GM12874 (cell line): ENCODE results near the gene TMEM240.

Source experiments
- TF ChIP-seq, protein P1 (sequence below): IDR thresholded peaks from 2 replicates; pipeline ENCODE4 v1.5.1; 2011; ENCODE audit warnings: low read depth, mild to moderate bottlenecking, control low read depth, low read length, moderate library complexity; ENCODE audit not compliant: insufficient read depth

Gene TMEM240

GRCh38 chr1:1529321-1529720 is 11.1 kb downstream of the TMEM240 start:
- TF ChIP-seq, protein P1, sequence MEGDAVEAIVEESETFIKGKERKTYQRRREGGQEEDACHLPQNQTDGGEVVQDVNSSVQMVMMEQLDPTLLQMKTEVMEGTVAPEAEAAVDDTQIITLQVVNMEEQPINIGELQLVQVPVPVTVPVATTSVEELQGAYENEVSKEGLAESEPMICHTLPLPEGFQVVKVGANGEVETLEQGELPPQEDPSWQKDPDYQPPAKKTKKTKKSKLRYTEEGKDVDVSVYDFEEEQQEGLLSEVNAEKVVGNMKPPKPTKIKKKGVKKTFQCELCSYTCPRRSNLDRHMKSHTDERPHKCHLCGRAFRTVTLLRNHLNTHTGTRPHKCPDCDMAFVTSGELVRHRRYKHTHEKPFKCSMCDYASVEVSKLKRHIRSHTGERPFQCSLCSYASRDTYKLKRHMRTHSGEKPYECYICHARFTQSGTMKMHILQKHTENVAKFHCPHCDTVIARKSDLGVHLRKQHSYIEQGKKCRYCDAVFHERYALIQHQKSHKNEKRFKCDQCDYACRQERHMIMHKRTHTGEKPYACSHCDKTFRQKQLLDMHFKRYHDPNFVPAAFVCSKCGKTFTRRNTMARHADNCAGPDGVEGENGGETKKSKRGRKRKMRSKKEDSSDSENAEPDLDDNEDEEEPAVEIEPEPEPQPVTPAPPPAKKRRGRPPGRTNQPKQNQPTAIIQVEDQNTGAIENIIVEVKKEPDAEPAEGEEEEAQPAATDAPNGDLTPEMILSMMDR, result no peak

DNA sequence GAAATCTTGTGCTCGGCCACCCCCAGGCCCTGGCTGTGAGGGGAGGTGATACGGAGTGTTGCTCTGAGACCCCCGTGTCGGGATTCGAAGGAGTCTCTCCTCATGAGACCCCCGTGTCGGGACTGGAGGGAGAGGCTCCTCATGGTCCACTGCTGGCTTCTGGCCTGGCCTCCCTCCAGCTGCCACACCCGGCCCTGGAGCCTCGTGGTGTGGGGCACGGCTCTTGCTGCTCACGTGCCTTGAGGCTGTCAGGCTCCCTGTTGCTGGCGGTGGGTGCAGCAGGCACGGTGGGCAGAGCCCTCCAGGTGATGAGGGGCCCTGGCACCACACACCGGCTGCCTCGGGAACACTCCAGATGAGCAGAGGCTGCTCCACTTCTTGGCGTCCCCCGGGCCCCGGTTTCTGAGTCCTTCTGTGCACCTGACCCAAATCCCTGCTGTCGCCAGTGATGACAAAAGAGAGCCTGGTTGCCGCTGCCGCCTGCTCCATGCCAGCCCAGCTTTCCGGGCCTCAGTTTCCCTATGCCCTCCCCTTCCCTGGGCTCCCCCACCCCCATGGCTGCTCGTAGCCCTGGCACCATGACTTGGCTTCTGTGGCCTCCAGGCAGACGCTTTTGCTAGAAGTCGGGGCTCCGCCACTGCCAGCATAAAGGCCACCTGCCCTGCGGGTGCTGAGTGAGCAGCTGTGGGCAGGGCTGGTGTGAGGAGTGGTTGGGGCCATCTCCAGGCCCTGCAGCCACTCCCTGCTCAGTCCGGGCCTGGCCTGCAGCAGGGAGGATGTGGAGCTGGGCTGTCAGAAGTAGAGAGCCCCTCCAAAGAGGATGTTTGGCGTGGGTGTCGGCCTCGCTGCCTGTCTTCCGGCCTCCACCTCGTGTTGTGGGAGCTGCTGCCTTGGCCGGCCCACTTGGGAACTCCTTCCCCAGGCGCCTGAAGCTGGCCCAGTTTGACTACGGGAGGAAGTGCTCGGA is 11.8 kb downstream of the TMEM240 start:
- TF ChIP-seq, protein P1, result no peak

GRCh38 chr1:1527092-1527816 is 13.2 kb downstream of the TMEM240 start:
- TF ChIP-seq, protein P1, result no peak

- TF ChIP-seq, protein P1, result no peak
These were observed 19.1 kb downstream of the TMEM240 start for GRCh38 chr1:1521331-1521730.

DNA sequence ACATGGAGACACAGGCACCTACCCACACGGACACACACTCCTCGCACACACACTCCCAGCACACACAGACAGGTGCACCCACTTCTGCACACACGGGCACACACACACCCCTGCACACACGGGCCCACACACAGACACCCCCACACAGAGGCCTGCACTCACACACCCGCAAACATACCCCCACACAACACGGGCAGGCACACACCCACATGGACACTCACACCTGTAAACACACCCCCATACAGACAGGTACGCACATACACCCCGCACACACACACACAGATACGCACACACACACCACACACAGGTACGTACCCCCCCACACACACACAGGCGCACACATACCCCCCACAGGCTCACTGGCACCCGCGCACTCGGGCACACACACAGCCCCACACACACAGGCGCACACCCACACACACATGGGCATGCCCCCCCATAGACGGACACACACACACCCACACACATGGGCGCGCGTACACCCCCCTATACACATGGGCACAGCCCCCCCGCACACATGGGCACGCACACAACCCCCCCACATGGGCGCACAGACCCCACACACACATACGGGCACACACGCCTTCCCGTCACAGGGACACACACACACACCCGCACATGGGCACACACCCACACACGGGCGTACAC is 22.3 kb downstream of the TMEM240 start:
- TF ChIP-seq, protein P1, result no peak

DNA sequence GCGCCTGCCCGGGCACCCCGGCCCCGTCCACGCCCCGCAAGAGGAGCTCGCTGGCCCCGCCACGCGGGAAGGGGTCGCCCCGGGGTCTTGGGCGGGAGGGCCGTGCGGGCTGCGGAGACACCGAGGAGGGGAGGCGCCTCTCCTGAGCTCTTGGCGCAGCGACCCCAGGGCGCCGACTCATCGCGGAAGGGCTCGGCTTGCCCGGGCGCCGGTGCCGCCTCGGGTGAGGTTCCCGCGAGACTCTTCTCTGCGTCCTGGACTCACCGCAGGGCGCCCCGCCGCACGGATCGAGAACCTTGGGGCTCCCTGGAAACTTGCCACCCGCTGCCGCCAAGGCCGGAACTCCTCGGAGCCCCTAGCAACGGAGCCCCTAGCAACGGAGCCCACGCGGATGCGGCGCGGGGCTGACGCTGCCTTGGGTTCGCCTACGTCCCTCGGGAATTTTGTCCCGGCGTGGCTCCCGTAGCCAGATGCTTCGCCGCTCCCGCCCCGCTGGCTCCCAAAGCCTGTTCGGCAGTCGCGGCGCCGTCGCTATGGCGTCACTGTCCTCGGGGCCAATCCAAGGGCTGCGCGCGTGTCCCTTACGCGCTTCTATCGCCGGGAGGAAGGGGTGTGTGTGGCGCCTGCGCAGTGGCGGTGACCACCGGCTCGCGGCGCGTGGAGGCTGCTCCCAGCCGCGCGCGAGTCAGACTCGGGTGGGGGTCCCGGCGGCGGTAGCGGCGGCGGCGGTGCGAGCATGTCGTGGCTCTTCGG is 28.7 kb downstream of the TMEM240 start, which contains the start of gene ATAD3A:
ATAD3A (plus strand) TSS at position 630 of the 753 bp plus-strand sequence; CDS start at position 737, 107 bp downstream.
- TF ChIP-seq, protein P1, result no peak
